CD4-positive, alpha-beta T cell treated with Interleukin-4 for 4 hours (primary cell): ENCODE data around the gene ACOXL.
"Not testable (repeated sequence)": the region's sequence is repeated elsewhere in the genome, so short reads cannot be mapped to it uniquely, and the experiment has no call there.

Source experiments
- DNase-seq: peaks from one replicate; pipeline ENCODE4 v3.0.0-alpha.2; 2020

The ACOXL gene

GRCh38 chr2:111025288-111025687 is 292.9 kb downstream of the ACOXL start:
- no peak for DNase-seq

GRCh38 chr2:111028720-111029119 is 296.3 kb downstream of the ACOXL start:
- DNase-seq = no peak

- no peak for DNase-seq
These were observed 297.0 kb downstream of the ACOXL start for GRCh38 chr2:111029181-111029927.

- no peak for DNase-seq
These were observed 298.0 kb downstream of the ACOXL start for GRCh38 chr2:111030260-111030891.

- no peak for DNase-seq
These were observed 298.6 kb downstream of the ACOXL start for GRCh38 chr2:111030945-111031344.

- no peak for DNase-seq
These were observed 299.4 kb downstream of the ACOXL start for GRCh38 chr2:111031546-111032478.

GRCh38 chr2:111032721-111033429 is 300.5 kb downstream of the ACOXL start:
- no peak for DNase-seq

- DNase-seq = no peak
These were observed 301.8 kb downstream of the ACOXL start for GRCh38 chr2:111034146-111034545.

- DNase-seq = no peak
These were observed 302.2 kb downstream of the ACOXL start for GRCh38 chr2:111034606-111035005.

GRCh38 chr2:111035830-111036441 is 303.6 kb downstream of the ACOXL start:
- DNase-seq = no peak

- no peak for DNase-seq
These were observed 304.8 kb downstream of the ACOXL start for GRCh38 chr2:111037128-111037527.

- no peak for DNase-seq
These were observed 307.4 kb downstream of the ACOXL start for GRCh38 chr2:111039628-111040383.

- DNase-seq = no peak
These were observed 309.2 kb downstream of the ACOXL start for GRCh38 chr2:111041398-111042202.

- DNase-seq = no peak
These were observed 309.9 kb downstream of the ACOXL start for GRCh38 chr2:111042261-111042660.

GRCh38 chr2:111042772-111043771 is 310.7 kb downstream of the ACOXL start:
- DNase-seq = no peak

GRCh38 chr2:111044066-111044465 is 311.7 kb downstream of the ACOXL start:
- DNase-seq = no peak

GRCh38 chr2:111045236-111045635 is 312.9 kb downstream of the ACOXL start:
- not testable (repeated sequence) for DNase-seq

GRCh38 chr2:111045771-111046444 is 313.5 kb downstream of the ACOXL start:
- DNase-seq = no peak

- no peak for DNase-seq
These were observed 314.3 kb downstream of the ACOXL start for GRCh38 chr2:111046670-111047069.
